HFFc6 (cell line): ENCODE measurements around the gene PALMD. TPM values are rescaled to one million over a fixed set of nuclear protein-coding genes. Genes with fewer than 3 reads are reported as not detected.

Source experiments
- DNase-seq: peaks from one replicate; pipeline ENCODE4 v3.0.0-alpha.2; 2018
- H3K27ac Mint-ChIP-seq: 2 replicates; pipeline ENCODE4 v1.8.0; 2020; ENCODE audit warnings: mild to moderate bottlenecking, mixed read lengths
- H3K27me3 Mint-ChIP-seq: 2 replicates; pipeline ENCODE4 v1.8.0; 2021; ENCODE audit warnings: mild to moderate bottlenecking, moderate library complexity, mixed read lengths; ENCODE audit not compliant: insufficient read depth
- H3K36me3 Mint-ChIP-seq: 2 replicates; pipeline ENCODE4 v1.8.0; 2021; ENCODE audit warnings: low read depth, mixed read lengths
- H3K4me1 Mint-ChIP-seq: 2 replicates; pipeline ENCODE4 v1.8.0; 2020; ENCODE audit warnings: low read depth, mixed read lengths
- H3K4me3 Mint-ChIP-seq: 2 replicates; pipeline ENCODE4 v1.8.0; 2020; ENCODE audit warnings: mild to moderate bottlenecking, moderate library complexity, mixed read lengths
- H3K9me3 Mint-ChIP-seq: 2 replicates; pipeline ENCODE4 v1.8.0; 2020; ENCODE audit warnings: mild to moderate bottlenecking, mixed read lengths
- total RNA-seq, 6 experiments: library from RNA; stranded (reverse); fragmentation: NEBNext Ultra II Directional; extraction: Animal tissue kit (Norgen Biotek cat#: 25700); gene quantifications; 2 replicates in 1 of 6; 3 replicates in 5 of 6; pipeline ENCODE4 v1.2.3, GENCODE V29; 2021
- TF ChIP-seq, protein P1 (sequence below): fragments of 200-600 bp; sonication (generic); IDR thresholded peaks from 2 replicates; pipeline ENCODE4 v1.5.0; 2021; ENCODE audit warnings: antibody characterized with exemption, mild to moderate bottlenecking

PALMD gene
- total RNA-seq, 6 experiments from 2014 or later, result not detected

GRCh38 chr1:99635664-99636063, 10.2 kb upstream of the PALMD start:
- no peak overlapping the region for H3K27ac Mint-ChIP-seq
- H3K9me3 Mint-ChIP-seq, result no peaks in the 10 kb centered on the region
- no peaks in the 10 kb centered on the region for H3K36me3 Mint-ChIP-seq
- H3K4me1 Mint-ChIP-seq, result no peaks in the 10 kb centered on the region
- no peaks in the 10 kb centered on the region for H3K27me3 Mint-ChIP-seq
- no peak overlapping the region for H3K4me3 Mint-ChIP-seq
- TF ChIP-seq, protein P1, sequence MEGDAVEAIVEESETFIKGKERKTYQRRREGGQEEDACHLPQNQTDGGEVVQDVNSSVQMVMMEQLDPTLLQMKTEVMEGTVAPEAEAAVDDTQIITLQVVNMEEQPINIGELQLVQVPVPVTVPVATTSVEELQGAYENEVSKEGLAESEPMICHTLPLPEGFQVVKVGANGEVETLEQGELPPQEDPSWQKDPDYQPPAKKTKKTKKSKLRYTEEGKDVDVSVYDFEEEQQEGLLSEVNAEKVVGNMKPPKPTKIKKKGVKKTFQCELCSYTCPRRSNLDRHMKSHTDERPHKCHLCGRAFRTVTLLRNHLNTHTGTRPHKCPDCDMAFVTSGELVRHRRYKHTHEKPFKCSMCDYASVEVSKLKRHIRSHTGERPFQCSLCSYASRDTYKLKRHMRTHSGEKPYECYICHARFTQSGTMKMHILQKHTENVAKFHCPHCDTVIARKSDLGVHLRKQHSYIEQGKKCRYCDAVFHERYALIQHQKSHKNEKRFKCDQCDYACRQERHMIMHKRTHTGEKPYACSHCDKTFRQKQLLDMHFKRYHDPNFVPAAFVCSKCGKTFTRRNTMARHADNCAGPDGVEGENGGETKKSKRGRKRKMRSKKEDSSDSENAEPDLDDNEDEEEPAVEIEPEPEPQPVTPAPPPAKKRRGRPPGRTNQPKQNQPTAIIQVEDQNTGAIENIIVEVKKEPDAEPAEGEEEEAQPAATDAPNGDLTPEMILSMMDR, result no peak
- no peak for DNase-seq

- TF ChIP-seq, protein P1, result no peak
- H3K4me3 Mint-ChIP-seq, result no peak overlapping the region
- no peaks in the 10 kb centered on the region for H3K9me3 Mint-ChIP-seq
- no peaks in the 10 kb centered on the region for H3K27me3 Mint-ChIP-seq
- no peak overlapping the region for H3K27ac Mint-ChIP-seq
- no peaks in the 10 kb centered on the region for H3K4me1 Mint-ChIP-seq
- no peak for DNase-seq
- H3K36me3 Mint-ChIP-seq, result no peaks in the 10 kb centered on the region
Measured at GRCh38 chr1:99636647-99637175, 9.2 kb upstream of the PALMD start.

GRCh38 chr1:99638853-99639252, 7.1 kb upstream of the PALMD start:
- H3K4me3 Mint-ChIP-seq, result no peak overlapping the region
- no peaks in the 10 kb centered on the region for H3K27me3 Mint-ChIP-seq
- TF ChIP-seq, protein P1, result no peak
- no peak for DNase-seq
- no peak overlapping the region for H3K27ac Mint-ChIP-seq
- no peaks in the 10 kb centered on the region for H3K36me3 Mint-ChIP-seq
- H3K4me1 Mint-ChIP-seq, result no peaks in the 10 kb centered on the region
- H3K9me3 Mint-ChIP-seq, result no peaks in the 10 kb centered on the region

- Mint-ChIP-seq H3K27ac (no peak overlapping the region), H3K36me3 (no peaks in the 10 kb centered on the region), H3K9me3 (no peaks in the 10 kb centered on the region), H3K4me1 (no peaks in the 10 kb centered on the region), H3K27me3 (peaks cover under 1% of the 10 kb centered on the region; the same call in 1 of the 2 replicates), H3K4me3 (no peak overlapping the region)
- TF ChIP-seq, protein P1, result no peak
- no peak for DNase-seq
Measured at GRCh38 chr1:99639408-99639807, 6.5 kb upstream of the PALMD start.

DNA sequence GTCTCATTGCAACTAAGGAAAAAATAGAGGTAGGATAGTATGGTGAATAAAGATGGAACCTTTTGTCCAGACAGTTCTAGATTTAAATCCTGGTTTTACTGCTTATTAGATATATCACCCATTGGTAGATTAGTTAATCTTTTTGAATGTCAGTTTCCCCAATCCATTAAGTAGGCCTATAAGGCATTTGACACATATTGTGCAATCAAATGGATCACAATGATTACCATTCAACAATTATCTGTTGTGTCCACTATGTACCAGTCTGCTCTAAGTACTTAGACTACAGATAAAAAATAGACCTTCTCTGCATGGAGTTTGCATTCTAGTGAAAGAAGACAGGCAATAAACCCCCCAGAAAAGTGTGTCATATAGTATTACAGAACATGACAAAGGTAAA, 6.0 kb upstream of the PALMD start:
- TF ChIP-seq, protein P1, result no peak
- H3K4me1 Mint-ChIP-seq, result no peaks in the 10 kb centered on the region

GRCh38 chr1:99640672-99641071, 5.2 kb upstream of the PALMD start:
- Mint-ChIP-seq H3K27ac (no peak overlapping the region), H3K4me3 (no peak overlapping the region), H3K36me3 (no peaks in the 10 kb centered on the region), H3K9me3 (no peaks in the 10 kb centered on the region), H3K27me3 (peaks cover 2% of the 10 kb centered on the region), H3K4me1 (no peaks in the 10 kb centered on the region)
- DNase-seq, result no peak
- TF ChIP-seq, protein P1, result no peak

More for the DNA sequence above, 6.0 kb upstream of the PALMD start:
- Mint-ChIP-seq H3K27me3 (peaks cover 2% of the 10 kb centered on the region; the same call in 1 of the 2 replicates), H3K27ac (no peak overlapping the region), H3K9me3 (no peaks in the 10 kb centered on the region), H3K36me3 (no peaks in the 10 kb centered on the region), H3K4me3 (no peak overlapping the region)
- no peak for DNase-seq
